HG02973 (cell line): ENCODE measurements around the gene EMC10.
"Not testable (repeated sequence)": the region's sequence is repeated elsewhere in the genome, so short reads cannot be mapped to it uniquely, and the experiment has no call there.

Source experiments
- ATAC-seq: cut with Tn5 transposase; IDR thresholded peaks from one replicate; pipeline ENCODE4 v1.9.1; 2021; ENCODE audit warnings: moderate library complexity; ENCODE audit not compliant: unreplicated experiment

Gene EMC10

GRCh38 chr19:50476224-50476906 is at the start of gene EMC10, which contains the start of gene GARIN5A:
EMC10 (plus strand) TSS chr19:50476507; CDS start chr19:50476545, 38 bp downstream.
GARIN5A (minus strand) TSS chr19:50476848; CDS start chr19:50476388, 460 bp downstream.
- peak; percentile 59 for ATAC-seq

GRCh38 chr19:50427318-50427925 is 48.9 kb upstream of the EMC10 start:
- no peak for ATAC-seq

GRCh38 chr19:50427997-50428425 is 48.3 kb upstream of the EMC10 start:
- ATAC-seq = no peak

GRCh38 chr19:50428772-50429463 is 47.4 kb upstream of the EMC10 start:
- ATAC-seq = no peak

- ATAC-seq = no peak
Observed at GRCh38 chr19:50430888-50431342, 45.4 kb upstream of the EMC10 start.

- peak; percentile 50 for ATAC-seq
Observed at GRCh38 chr19:50431343-50432220, 44.7 kb upstream of the EMC10 start.

- no peak for ATAC-seq
Observed at GRCh38 chr19:50432221-50433028, 43.9 kb upstream of the EMC10 start, which contains the start of gene MYBPC2. MYBPC2 (plus strand) TSS chr19:50432892; CDS start chr19:50432954, 62 bp downstream.

- ATAC-seq = no peak
Observed at GRCh38 chr19:50433201-50434180, 42.8 kb upstream of the EMC10 start.

GRCh38 chr19:50434525-50434924 is 41.8 kb upstream of the EMC10 start:
- ATAC-seq = no peak

- ATAC-seq = no peak
Observed at GRCh38 chr19:50435221-50435620, 41.1 kb upstream of the EMC10 start.

- ATAC-seq = no peak
Observed at GRCh38 chr19:50435627-50436026, 40.7 kb upstream of the EMC10 start.

- no peak for ATAC-seq
Observed at GRCh38 chr19:50437862-50438449, 38.4 kb upstream of the EMC10 start.

- ATAC-seq = not testable (repeated sequence)
Observed at GRCh38 chr19:50439130-50439529, 37.2 kb upstream of the EMC10 start.

GRCh38 chr19:50444059-50444458 is 32.2 kb upstream of the EMC10 start:
- ATAC-seq = no peak

- ATAC-seq = no peak
Observed at GRCh38 chr19:50447053-50447452, 29.3 kb upstream of the EMC10 start.

- ATAC-seq = no peak
Observed at GRCh38 chr19:50447750-50448149, 28.6 kb upstream of the EMC10 start.

- no peak for ATAC-seq
Observed at GRCh38 chr19:50449236-50449899, 26.9 kb upstream of the EMC10 start.
